GM10847 (cell line): ENCODE data around the gene SLC38A6.

ENCODE experiments used
- POLR2A ChIP-seq: IDR thresholded peaks from 2 replicates; pipeline ENCODE4 v1.6.1; 2011; ENCODE audit not compliant: insufficient read length; ENCODE audit errors: extremely low read depth

SLC38A6 gene

GRCh38 chr14:60970146-60970545 lies 10.9 kb upstream of the SLC38A6 start:
- TF ChIP-seq POLR2A: no peak

- no peak for TF ChIP-seq POLR2A
These were observed 9.8 kb upstream of the SLC38A6 start for GRCh38 chr14:60971271-60971670.

GRCh38 chr14:60972295-60972694 lies 8.8 kb upstream of the SLC38A6 start:
- no peak for TF ChIP-seq POLR2A

GRCh38 chr14:60973070-60973469 lies 8.0 kb upstream of the SLC38A6 start:
- TF ChIP-seq POLR2A: no peak

- no peak for TF ChIP-seq POLR2A
These were observed 6.9 kb upstream of the SLC38A6 start for GRCh38 chr14:60974090-60974651.

- TF ChIP-seq POLR2A: no peak
These were observed 5.5 kb upstream of the SLC38A6 start for GRCh38 chr14:60975551-60975950.

- no peak for TF ChIP-seq POLR2A
These were observed 3.2 kb upstream of the SLC38A6 start for GRCh38 chr14:60977847-60978246.

- TF ChIP-seq POLR2A: no peak
These were observed 799 bp downstream of the SLC38A6 start for GRCh38 chr14:60981633-60982455.

GRCh38 chr14:60984196-60984595 lies 3.2 kb downstream of the SLC38A6 start:
- TF ChIP-seq POLR2A: no peak

GRCh38 chr14:60986500-60986899 lies 5.5 kb downstream of the SLC38A6 start:
- no peak for TF ChIP-seq POLR2A

GRCh38 chr14:60989599-60989998 lies 8.6 kb downstream of the SLC38A6 start:
- TF ChIP-seq POLR2A: no peak

GRCh38 chr14:60998617-60999016 lies 17.6 kb downstream of the SLC38A6 start:
- TF ChIP-seq POLR2A: no peak

GRCh38 chr14:60999536-60999935 lies 18.5 kb downstream of the SLC38A6 start:
- TF ChIP-seq POLR2A: no peak

- no peak for TF ChIP-seq POLR2A
These were observed 22.5 kb downstream of the SLC38A6 start for GRCh38 chr14:61003571-61003970.

GRCh38 chr14:61019537-61019936 lies 38.5 kb downstream of the SLC38A6 start:
- TF ChIP-seq POLR2A: no peak
